CD14-positive monocyte (primary cell): ENCODE data around the gene SEMA3C. TPM values are rescaled to one million over a fixed set of nuclear protein-coding genes. Genes with fewer than 3 reads are reported as not detected.

Source experiments
- DNase-seq, 3 donors: peaks; one replicate each; pipeline ENCODE4 v3.0.0-alpha.2; 2011 to 2022
- H2AFZ ChIP-seq: 2 replicates; pipeline ENCODE4 v1.6.0; 2012; ENCODE audit warnings: mild to moderate bottlenecking, low read depth, low read length, inconsistent platforms; ENCODE audit not compliant: insufficient read depth, poor library complexity, severe bottlenecking
- H3K27ac ChIP-seq, 2 donors: 1 replicate in 1 of 2; 2 replicates in 1 of 2; pipeline ENCODE4 v1.5.1; 2012 to 2013; ENCODE audit warnings: low read length in 2 of 2, control low read depth in 1 of 2, inconsistent platforms in 1 of 2, low read depth in 1 of 2, mild to moderate bottlenecking in 1 of 2
- H3K27me3 ChIP-seq, 2 donors: one replicate each; pipeline versions ENCODE4 v1.6.0 to v1.6.1; 2011 to 2013; ENCODE audit warnings: low read length in 2 of 2; ENCODE audit not compliant: control insufficient read depth in 2 of 2, insufficient read depth in 2 of 2
- H3K36me3 ChIP-seq, 2 donors: replicated peaks in 1 of 2; 1 replicate in 1 of 2; 2 replicates in 1 of 2; pipeline versions ENCODE4 v1.5.1 to v1.6.1; 2012 to 2013; ENCODE audit warnings: low read length in 2 of 2, control low read depth in 1 of 2, inconsistent platforms in 1 of 2, mild to moderate bottlenecking in 1 of 2; ENCODE audit not compliant: insufficient read depth in 2 of 2, control insufficient read depth in 1 of 2
- H3K4me1 ChIP-seq, 2 donors: 1 replicate in 1 of 2; 2 replicates in 1 of 2; pipeline versions ENCODE4 v1.5.1 to v1.6.1; 2012 to 2013; ENCODE audit warnings: low read length in 2 of 2, control low read depth in 1 of 2, inconsistent platforms in 1 of 2, mild to moderate bottlenecking in 1 of 2, moderate library complexity in 1 of 2; ENCODE audit not compliant: insufficient read depth in 2 of 2, control insufficient read depth in 1 of 2
- H3K4me2 ChIP-seq: replicated peaks from 2 replicates; pipeline ENCODE3; 2012; ENCODE audit warnings: low read length, moderate library complexity, mild to moderate bottlenecking; ENCODE audit not compliant: poor library complexity, severe bottlenecking; ENCODE audit errors: extremely low read depth
- H3K4me3 ChIP-seq, 3 experiments: fragments of 200-600 bp in 1 of 3; sonication (generic) in 1 of 3; replicated peaks in 1 of 3; 1 replicate in 2 of 3; 2 replicates in 1 of 3; pipeline ENCODE4 v1.5.1; 2011 to 2013; ENCODE audit warnings: low read length in 3 of 3, mild to moderate bottlenecking in 3 of 3, control low read depth in 2 of 3, low read depth in 2 of 3, inconsistent platforms in 1 of 3, moderate library complexity in 1 of 3
- H3K79me2 ChIP-seq: 2 replicates; pipeline ENCODE4 v1.6.0; 2012; ENCODE audit warnings: mild to moderate bottlenecking, control low read depth, inconsistent platforms, low read length, moderate library complexity; ENCODE audit not compliant: insufficient read depth
- H3K9ac ChIP-seq: 2 replicates; pipeline ENCODE4 v1.6.0; 2017; ENCODE audit warnings: low read length, mild to moderate bottlenecking; ENCODE audit not compliant: insufficient read depth, poor library complexity, severe bottlenecking
- H3K9me3 ChIP-seq, 2 donors: replicated peaks in 1 of 2; 1 replicate in 1 of 2; 2 replicates in 1 of 2; pipeline versions ENCODE4 v1.5.1 to v1.6.1; 2012 to 2013; ENCODE audit warnings: low read length in 2 of 2, control low read depth in 1 of 2; ENCODE audit not compliant: control insufficient read depth in 1 of 2, insufficient read depth in 1 of 2
- H4K20me1 ChIP-seq: 2 replicates; pipeline ENCODE4 v1.6.0; 2012; ENCODE audit warnings: mild to moderate bottlenecking, low read length, control low read depth, moderate library complexity; ENCODE audit not compliant: insufficient read depth
- H3K27ac Mint-ChIP-seq, 7 donors: one replicate each; pipeline ENCODE4 v1.8.0; 2020; ENCODE audit warnings: mild to moderate bottlenecking in 7 of 7, mixed read lengths in 7 of 7, moderate library complexity in 6 of 7, inconsistent platforms in 2 of 7
- H3K27me3 Mint-ChIP-seq, 3 donors: one replicate each; pipeline ENCODE4 v1.8.0; 2021 to 2022; ENCODE audit warnings: low read depth in 3 of 3, mild to moderate bottlenecking in 3 of 3, mixed read lengths in 3 of 3, moderate library complexity in 3 of 3, inconsistent platforms in 1 of 3
- H3K36me3 Mint-ChIP-seq, 2 donors: one replicate each; pipeline ENCODE4 v1.8.0; 2020; ENCODE audit warnings: mixed read lengths in 2 of 2, inconsistent platforms in 1 of 2, mild to moderate bottlenecking in 1 of 2
- H3K4me1 Mint-ChIP-seq: one replicate; pipeline ENCODE4 v1.8.0; 2020; ENCODE audit warnings: mild to moderate bottlenecking, mixed read lengths
- H3K4me3 Mint-ChIP-seq, 2 donors: one replicate each; pipeline ENCODE4 v1.8.0; 2020; ENCODE audit warnings: mild to moderate bottlenecking in 2 of 2, mixed read lengths in 2 of 2, moderate library complexity in 1 of 2
- H3K9me3 Mint-ChIP-seq, 7 donors: one replicate each; pipeline ENCODE4 v1.8.0; 2020 to 2022; ENCODE audit warnings: mixed read lengths in 7 of 7, mild to moderate bottlenecking in 6 of 7, moderate library complexity in 6 of 7, inconsistent platforms in 2 of 7
- CTCF ChIP-seq: fragments of 200-600 bp; IDR thresholded peaks from one replicate; pipeline ENCODE4 v1.8.0; 2022; ENCODE audit warnings: antibody characterized with exemption, mild to moderate bottlenecking
- WGBS: methylation state at CpG from one replicate; pipeline ENCODE4 v1.1.5; 2013; ENCODE audit warnings: missing lambda C conversion rate; ENCODE audit not compliant: insufficient coverage; 5-methylcytosine and 5-hydroxymethylcytosine counted together
- intact Hi-C, 2 donors: fragments of 100-400 bp; cut with micrococcal nuclease; formaldehyde crosslinking; loops; one replicate each; pipeline versions ENCODE4 v1.15.0 to v1.15.1; 2023
- polyA plus RNA-seq, 3 donors: library from polyadenylated mRNA; depleted of rRNA in 1 of 3; unstranded in 2 of 3; stranded (reverse) in 1 of 3; fragments of 300-500 nt in 2 of 3; fragments of >200 nt in 1 of 3; fragmentation: Illumina TruSeq in 2 of 3; gene quantifications; 1 replicate in 2 of 3; 2 replicates in 1 of 3; pipeline ENCODE4 v1.2.3, GENCODE V29; 2012 to 2021

The SEMA3C gene
- polyA plus RNA-seq, 3 donors: 7.2 to 14.1 (median 13.7) TPM

DNA sequence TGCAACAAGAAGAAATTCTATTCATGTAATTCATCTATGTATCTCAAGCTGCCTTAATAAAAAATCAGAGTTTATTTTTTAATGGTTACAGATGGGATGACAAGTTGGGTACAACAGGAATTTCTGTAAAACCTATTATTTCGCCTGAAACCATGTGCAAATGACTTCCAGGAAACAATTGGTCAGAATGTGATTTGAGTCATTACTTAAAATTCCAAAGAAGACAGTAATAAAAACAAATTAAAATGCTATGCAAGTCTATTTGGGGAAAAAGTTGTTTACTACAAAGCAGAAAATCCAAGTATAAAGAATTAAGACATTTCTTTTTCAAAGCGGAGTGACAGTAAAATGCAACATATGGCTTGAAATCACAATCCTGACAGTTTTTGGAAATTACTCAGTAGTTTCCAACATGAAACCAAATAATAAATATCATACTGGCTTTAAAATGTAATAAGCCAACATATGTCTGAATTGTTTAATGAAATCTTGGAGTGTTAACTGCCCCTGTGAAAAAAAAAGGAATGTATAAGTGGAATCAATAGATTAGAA, 41.5 kb upstream of the SEMA3C start:
- H3K27me3 ChIP-seq: no peaks in the 10 kb centered on the region
- H3K4me1 ChIP-seq: no peaks in the 10 kb centered on the region
- no peak overlapping the region for H3K4me3 ChIP-seq
- H3K36me3 ChIP-seq: no peaks in the 10 kb centered on the region
- Mint-ChIP-seq H3K36me3 (no peaks in the 10 kb centered on the region), H3K4me3 (no peak overlapping the region), H3K27me3 (no peaks in the 10 kb centered on the region), H3K9me3 (peaks cover 0 to 10% (median 6%) of the 10 kb centered on the region in 7 donors), H3K4me1 (peaks cover 7% of the 10 kb centered on the region), H3K27ac (no peak overlapping the region)
- no peaks in the 10 kb centered on the region for H3K9me3 ChIP-seq
- H3K4me2 ChIP-seq: no peak overlapping the region
- H2AFZ ChIP-seq: no peak overlapping the region
- H3K9ac ChIP-seq: no peak overlapping the region
- intact Hi-C loops: no loop called here
- no peaks in the 10 kb centered on the region for H3K79me2 ChIP-seq
- no peak for DNase-seq
- no peaks in the 10 kb centered on the region for H4K20me1 ChIP-seq
- no peak overlapping the region for H3K27ac ChIP-seq
- no peak for TF ChIP-seq CTCF
- no CpG with 5 or more reads among the region's 2 CpGs for WGBS

DNA sequence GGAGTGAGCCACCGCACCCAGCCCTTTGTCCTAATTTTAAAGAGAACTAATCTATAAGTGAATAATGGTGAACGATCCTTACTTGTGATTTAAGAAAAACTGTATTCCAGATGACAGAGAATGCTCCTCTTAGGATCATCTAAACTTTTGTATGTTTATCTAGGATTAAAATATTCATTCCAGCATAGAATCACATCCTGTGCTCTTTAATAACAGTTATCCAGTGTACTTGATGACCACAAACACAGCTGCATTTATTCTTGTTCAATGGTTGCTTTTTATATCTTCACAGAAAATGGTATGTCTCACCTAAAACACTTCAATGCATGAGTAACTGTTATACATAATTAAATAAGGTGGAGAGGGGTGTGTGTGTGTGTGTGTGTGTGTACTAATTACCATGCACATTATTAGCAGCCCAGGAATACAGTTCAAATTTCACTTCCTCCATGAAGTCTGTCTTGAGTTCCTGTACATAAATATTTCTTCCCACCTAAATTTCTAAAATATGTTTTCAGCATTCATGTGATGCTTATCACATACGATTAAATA, 38.5 kb upstream of the SEMA3C start:
- DNase-seq: no peak
- no peak overlapping the region for H3K4me3 ChIP-seq
- no peaks in the 10 kb centered on the region for H3K4me1 ChIP-seq
- H3K4me2 ChIP-seq: no peak overlapping the region
- Mint-ChIP-seq H3K36me3 (no peaks in the 10 kb centered on the region), H3K4me3 (no peak overlapping the region), H3K4me1 (peaks cover 7% of the 10 kb centered on the region), H3K27me3 (no peaks in the 10 kb centered on the region), H3K27ac (no peak overlapping the region), H3K9me3 (peaks cover 0 to 9% (median 6%) of the 10 kb centered on the region in 7 donors)
- no peak overlapping the region for H3K27ac ChIP-seq
- no CpG with 5 or more reads among the region's 3 CpGs for WGBS
- H3K36me3 ChIP-seq: no peaks in the 10 kb centered on the region
- H3K9ac ChIP-seq: no peak overlapping the region
- H3K27me3 ChIP-seq: no peaks in the 10 kb centered on the region
- no peaks in the 10 kb centered on the region for H3K79me2 ChIP-seq
- H4K20me1 ChIP-seq: no peaks in the 10 kb centered on the region
- H3K9me3 ChIP-seq: no peaks in the 10 kb centered on the region
- intact Hi-C loops: no loop called here
- TF ChIP-seq CTCF: no peak
- H2AFZ ChIP-seq: no peak overlapping the region
